GM19324 (cell line): Measurements from ENCODE around the gene RPTOR.

Experiments
- ATAC-seq: cut with Tn5 transposase; IDR thresholded peaks from one replicate; pipeline ENCODE4 v1.9.1; 2021; ENCODE audit warnings: mild to moderate bottlenecking, moderate library complexity; ENCODE audit not compliant: unreplicated experiment, low FRiP score

The RPTOR gene

GRCh38 chr17:80705988-80706387 is 161.3 kb downstream of the RPTOR start:
- no peak for ATAC-seq

- no peak for ATAC-seq
These were observed 161.8 kb downstream of the RPTOR start for GRCh38 chr17:80706463-80706867.

- no peak for ATAC-seq
These were observed 163.8 kb downstream of the RPTOR start for GRCh38 chr17:80708480-80708879.

- no peak for ATAC-seq
These were observed 164.6 kb downstream of the RPTOR start for GRCh38 chr17:80709090-80709695.

- ATAC-seq: no peak
These were observed 166.2 kb downstream of the RPTOR start for GRCh38 chr17:80710714-80711302.

- ATAC-seq: no peak
These were observed 167.5 kb downstream of the RPTOR start for GRCh38 chr17:80712089-80712488.

GRCh38 chr17:80712606-80713005 is 168.0 kb downstream of the RPTOR start:
- ATAC-seq: no peak

- ATAC-seq: no peak
These were observed 172.5 kb downstream of the RPTOR start for GRCh38 chr17:80716986-80717719.

- ATAC-seq: no peak
These were observed 173.1 kb downstream of the RPTOR start for GRCh38 chr17:80717720-80718083.

GRCh38 chr17:80718428-80718827 is 173.8 kb downstream of the RPTOR start:
- ATAC-seq: no peak

- no peak for ATAC-seq
These were observed 174.8 kb downstream of the RPTOR start for GRCh38 chr17:80719449-80719848.

- no peak for ATAC-seq
These were observed 176.3 kb downstream of the RPTOR start for GRCh38 chr17:80720610-80721577.

- no peak for ATAC-seq
These were observed 178.0 kb downstream of the RPTOR start for GRCh38 chr17:80722661-80723060.

GRCh38 chr17:80724775-80725266 is 180.2 kb downstream of the RPTOR start:
- no peak for ATAC-seq

- ATAC-seq: no peak
These were observed 180.9 kb downstream of the RPTOR start for GRCh38 chr17:80725517-80725916.

GRCh38 chr17:80726558-80727408 is 182.1 kb downstream of the RPTOR start:
- ATAC-seq: no peak

- ATAC-seq: no peak
These were observed 182.7 kb downstream of the RPTOR start for GRCh38 chr17:80727409-80727755.

- no peak for ATAC-seq
These were observed 184.4 kb downstream of the RPTOR start for GRCh38 chr17:80729016-80729415.

GRCh38 chr17:80729761-80730160 is 185.1 kb downstream of the RPTOR start:
- no peak for ATAC-seq

GRCh38 chr17:80730739-80731138 is 186.1 kb downstream of the RPTOR start:
- ATAC-seq: no peak
